Osteocyte (in vitro differentiated cells): ENCODE results near the gene PDGFRB. TPM values are rescaled to one million over a fixed set of nuclear protein-coding genes. Genes with fewer than 3 reads are reported as not detected.

Experiments
- DNase-seq: peaks from one replicate; pipeline ENCODE4 v3.0.0; 2021; ENCODE audit warnings: mixed read lengths; ENCODE audit not compliant: unreplicated experiment; ENCODE audit errors: extremely low spot score
- H3K27ac Mint-ChIP-seq: one replicate; pipeline ENCODE4 v1.8.0; 2021; ENCODE audit warnings: mild to moderate bottlenecking, mixed read lengths; ENCODE audit not compliant: unreplicated experiment
- H3K27me3 Mint-ChIP-seq: one replicate; pipeline ENCODE4 v1.8.0; 2021; ENCODE audit warnings: mixed read lengths; ENCODE audit not compliant: unreplicated experiment
- H3K36me3 Mint-ChIP-seq: one replicate; pipeline ENCODE4 v1.8.0; 2021; ENCODE audit warnings: mixed read lengths; ENCODE audit not compliant: unreplicated experiment
- H3K4me1 Mint-ChIP-seq: one replicate; pipeline ENCODE4 v1.8.0; 2021; ENCODE audit warnings: mixed read lengths; ENCODE audit not compliant: unreplicated experiment
- H3K4me3 Mint-ChIP-seq: one replicate; pipeline ENCODE4 v1.8.0; 2021; ENCODE audit warnings: mild to moderate bottlenecking, moderate library complexity, mixed read lengths; ENCODE audit not compliant: unreplicated experiment
- H3K9me3 Mint-ChIP-seq: one replicate; pipeline ENCODE4 v1.8.0; 2021; ENCODE audit warnings: mixed read lengths; ENCODE audit not compliant: unreplicated experiment
- total RNA-seq: library from RNA; stranded (reverse); gene quantifications from 2 replicates; pipeline ENCODE4 v1.2.1, GENCODE V29; 2021
- TF ChIP-seq, protein P1 (sequence below): fragments of 200-600 bp; sonication (generic); IDR thresholded peaks from 2 replicates; pipeline ENCODE4 v1.5.0; 2021; ENCODE audit warnings: antibody characterized with exemption, mild to moderate bottlenecking, moderate library complexity

PDGFRB gene
- total RNA-seq, 1 donor from 2014 or later = 1,093 TPM

DNA sequence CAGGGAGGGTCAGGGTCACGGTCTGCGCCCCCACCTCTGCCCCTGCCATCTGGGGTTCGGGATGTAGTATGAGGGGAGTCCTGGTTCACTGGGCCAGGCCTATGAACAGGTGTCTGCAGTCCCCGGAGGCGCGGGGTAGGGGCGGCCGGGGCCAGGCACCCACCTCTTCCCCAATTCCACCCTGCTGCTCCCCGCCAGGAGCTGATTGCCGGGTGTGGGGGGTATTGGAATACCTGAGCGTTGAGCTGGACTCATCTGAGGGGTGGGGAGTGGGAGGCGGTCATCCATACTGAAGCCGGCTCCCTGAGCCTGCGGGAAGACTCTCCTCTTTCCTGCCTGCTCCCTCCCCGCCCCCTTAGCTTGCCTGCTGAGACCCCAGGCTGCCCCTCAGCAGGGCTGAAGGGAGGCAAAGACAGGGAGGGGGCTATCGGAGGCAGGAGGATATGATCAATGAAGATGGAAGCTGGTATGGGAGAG is 34.9 kb upstream of the PDGFRB start:
- H3K4me3 Mint-ChIP-seq = no peak overlapping the region
- H3K27me3 Mint-ChIP-seq = peaks cover 42% of the 10 kb centered on the region
- TF ChIP-seq, protein P1, sequence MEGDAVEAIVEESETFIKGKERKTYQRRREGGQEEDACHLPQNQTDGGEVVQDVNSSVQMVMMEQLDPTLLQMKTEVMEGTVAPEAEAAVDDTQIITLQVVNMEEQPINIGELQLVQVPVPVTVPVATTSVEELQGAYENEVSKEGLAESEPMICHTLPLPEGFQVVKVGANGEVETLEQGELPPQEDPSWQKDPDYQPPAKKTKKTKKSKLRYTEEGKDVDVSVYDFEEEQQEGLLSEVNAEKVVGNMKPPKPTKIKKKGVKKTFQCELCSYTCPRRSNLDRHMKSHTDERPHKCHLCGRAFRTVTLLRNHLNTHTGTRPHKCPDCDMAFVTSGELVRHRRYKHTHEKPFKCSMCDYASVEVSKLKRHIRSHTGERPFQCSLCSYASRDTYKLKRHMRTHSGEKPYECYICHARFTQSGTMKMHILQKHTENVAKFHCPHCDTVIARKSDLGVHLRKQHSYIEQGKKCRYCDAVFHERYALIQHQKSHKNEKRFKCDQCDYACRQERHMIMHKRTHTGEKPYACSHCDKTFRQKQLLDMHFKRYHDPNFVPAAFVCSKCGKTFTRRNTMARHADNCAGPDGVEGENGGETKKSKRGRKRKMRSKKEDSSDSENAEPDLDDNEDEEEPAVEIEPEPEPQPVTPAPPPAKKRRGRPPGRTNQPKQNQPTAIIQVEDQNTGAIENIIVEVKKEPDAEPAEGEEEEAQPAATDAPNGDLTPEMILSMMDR = no peak
- H3K4me1 Mint-ChIP-seq = no peaks in the 10 kb centered on the region
- DNase-seq = no peak
- H3K27ac Mint-ChIP-seq = no peak overlapping the region
- no peaks in the 10 kb centered on the region for H3K9me3 Mint-ChIP-seq
- H3K36me3 Mint-ChIP-seq = no peaks in the 10 kb centered on the region

DNA sequence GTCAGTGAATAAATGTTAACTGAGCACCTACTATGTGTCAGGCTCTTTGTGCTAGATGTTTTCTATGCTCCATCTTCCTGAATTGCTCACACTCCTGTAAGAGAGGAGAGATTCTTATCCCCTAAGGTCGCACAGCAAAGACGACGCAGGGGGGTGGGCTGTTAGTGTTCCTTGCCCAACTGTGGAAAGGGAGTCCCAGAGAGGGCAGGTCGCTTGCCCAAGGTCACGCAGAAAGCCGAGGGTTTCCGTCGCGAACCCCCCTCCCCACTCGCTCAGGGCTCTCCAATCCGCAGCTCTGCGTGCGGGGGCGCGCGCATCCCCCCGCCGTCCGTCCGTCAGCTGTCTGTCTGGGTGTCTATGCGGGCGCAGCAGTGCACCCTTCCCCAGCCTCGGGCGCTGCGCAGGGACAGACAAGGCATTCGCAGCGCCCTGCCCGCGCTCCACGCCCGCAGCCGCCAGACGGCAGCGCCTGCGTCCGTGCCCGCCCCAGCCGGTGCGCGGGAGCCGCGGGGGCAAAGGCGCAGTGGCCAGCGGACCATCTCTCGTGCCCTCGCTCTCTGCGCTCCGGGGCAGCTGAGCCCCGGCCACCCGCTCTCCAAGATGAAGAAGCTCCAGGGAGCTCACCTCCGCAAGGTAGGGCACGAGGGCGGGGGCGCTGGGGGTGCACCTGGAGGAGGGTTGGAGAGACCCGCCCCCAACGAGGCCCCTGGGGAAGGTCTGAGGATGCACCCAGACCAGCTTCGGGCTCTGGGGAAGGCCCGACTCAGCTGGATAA is 34.3 kb upstream of the PDGFRB start, which contains the start of gene SLC6A7:
Gene SLC6A7, plus strand, starts transcription at position 335 of the 775 bp plus-strand sequence. Its CDS starts 266 bp downstream, at position 601.
- Mint-ChIP-seq H3K9me3 (no peaks in the 10 kb centered on the region), H3K4me1 (no peaks in the 10 kb centered on the region), H3K27ac (no peak within 1 kb of the TSS), H3K27me3 (peaks cover 42% of the 10 kb centered on the region), H3K4me3 (no peak within 1 kb of the TSS), H3K36me3 (no peaks in the 10 kb centered on the region)
- DNase-seq = no peak
- TF ChIP-seq, protein P1 = no peak

DNA sequence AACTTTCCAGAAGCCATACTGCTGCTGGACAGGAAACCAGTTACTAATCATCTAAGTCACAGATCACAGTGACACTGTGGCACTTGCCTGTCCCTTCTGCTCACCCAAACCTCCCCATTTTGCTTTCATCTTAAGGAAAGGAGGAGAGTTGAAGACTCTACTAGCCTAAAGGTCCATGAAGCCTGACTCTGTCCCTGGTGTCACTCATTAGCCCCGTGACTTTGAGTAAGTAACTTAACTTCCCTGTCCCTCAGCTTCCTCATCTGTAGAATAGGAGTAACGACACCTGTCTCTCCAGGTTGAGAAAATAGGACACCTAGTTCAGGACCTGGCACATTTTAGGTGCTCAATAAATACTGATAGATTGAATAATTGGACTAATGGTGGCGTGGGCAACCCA is 33.7 kb upstream of the PDGFRB start:
- Mint-ChIP-seq H3K36me3 (no peaks in the 10 kb centered on the region), H3K4me3 (no peak overlapping the region), H3K27ac (no peak overlapping the region), H3K9me3 (no peaks in the 10 kb centered on the region), H3K27me3 (peaks cover 38% of the 10 kb centered on the region), H3K4me1 (no peaks in the 10 kb centered on the region)
- no peak for DNase-seq
- TF ChIP-seq, protein P1 = no peak

DNA sequence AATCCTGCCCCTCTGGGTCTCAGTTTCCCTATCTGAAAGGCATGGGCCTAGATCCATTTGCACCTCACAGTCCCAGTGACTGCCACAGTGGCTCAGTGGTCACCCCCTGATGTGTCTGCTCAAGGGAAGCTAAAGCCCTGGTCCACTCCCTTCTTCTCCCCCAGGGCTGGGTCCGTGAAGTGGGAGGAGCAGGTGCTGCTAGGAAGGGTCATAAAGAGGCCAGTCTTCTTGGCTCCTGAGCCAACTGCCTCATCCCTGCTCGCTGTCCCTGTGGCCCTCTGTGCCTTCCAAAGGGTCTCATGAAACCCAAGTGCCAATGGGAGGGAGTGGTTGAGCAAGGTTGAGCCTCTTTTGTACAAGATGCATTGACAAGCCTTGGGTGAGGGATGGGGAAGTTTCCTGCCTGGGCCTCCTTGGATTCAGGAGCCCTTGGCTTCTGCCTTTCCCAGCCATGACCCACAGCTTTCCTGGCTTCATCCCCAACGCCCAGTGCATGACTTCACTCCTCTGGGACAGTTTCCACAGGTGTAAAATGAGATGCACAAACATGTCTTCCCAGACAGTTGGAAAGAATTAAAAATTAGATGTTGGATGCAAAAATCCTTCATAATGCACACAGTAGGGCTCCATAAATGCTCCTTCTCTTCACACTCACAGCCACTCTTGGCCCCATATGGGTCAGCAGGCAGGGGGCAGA is 32.6 kb upstream of the PDGFRB start:
- Mint-ChIP-seq H3K9me3 (no peaks in the 10 kb centered on the region), H3K4me3 (no peak overlapping the region), H3K27me3 (peaks cover 38% of the 10 kb centered on the region), H3K27ac (no peak overlapping the region), H3K4me1 (no peaks in the 10 kb centered on the region), H3K36me3 (no peaks in the 10 kb centered on the region)
- DNase-seq = no peak
- TF ChIP-seq, protein P1 = no peak

DNA sequence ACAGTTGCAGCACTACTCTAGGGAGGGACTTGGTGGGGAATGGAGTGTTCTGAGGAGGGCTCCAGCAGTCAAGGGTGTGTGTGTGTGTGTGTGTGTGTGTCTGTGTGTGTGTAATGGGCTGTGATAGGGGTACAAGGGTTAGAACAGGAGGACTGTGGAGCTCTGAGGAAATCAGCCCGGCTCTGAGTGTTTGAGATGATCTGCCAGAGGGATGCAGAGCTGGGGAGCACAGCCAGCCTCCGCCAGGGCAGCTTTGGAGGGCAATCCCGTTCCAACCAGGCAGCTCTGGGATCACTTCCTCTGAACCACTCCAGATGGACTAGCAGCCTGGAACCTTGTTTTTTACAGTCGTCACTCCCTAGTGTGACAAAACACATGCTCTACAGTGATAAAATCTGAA is 31.3 kb upstream of the PDGFRB start:
- H3K27me3 Mint-ChIP-seq = peaks cover 30% of the 10 kb centered on the region
- no peaks in the 10 kb centered on the region for H3K4me1 Mint-ChIP-seq
- no peak for DNase-seq
- H3K36me3 Mint-ChIP-seq = no peaks in the 10 kb centered on the region
- H3K27ac Mint-ChIP-seq = no peak overlapping the region
- H3K9me3 Mint-ChIP-seq = no peaks in the 10 kb centered on the region
- TF ChIP-seq, protein P1 = no peak
- no peak overlapping the region for H3K4me3 Mint-ChIP-seq
